Glutamatergic neuron (in vitro differentiated cells): ENCODE data around the gene DDX51. TPM values are rescaled to one million over a fixed set of nuclear protein-coding genes. Genes with fewer than 3 reads are reported as not detected.

Experiments used
- DNase-seq: peaks from one replicate; pipeline ENCODE4 v3.0.0; 2022
- H3K27ac Mint-ChIP-seq: one replicate; pipeline ENCODE4 v1.8.0; 2020; ENCODE audit warnings: mild to moderate bottlenecking, mixed read lengths, inconsistent platforms; ENCODE audit not compliant: unreplicated experiment
- H3K27me3 Mint-ChIP-seq: one replicate; pipeline ENCODE4 v1.8.0; 2020; ENCODE audit warnings: mild to moderate bottlenecking, moderate library complexity, mixed read lengths, inconsistent platforms; ENCODE audit not compliant: unreplicated experiment
- H3K36me3 Mint-ChIP-seq: one replicate; pipeline ENCODE4 v1.8.0; 2020; ENCODE audit warnings: mild to moderate bottlenecking, mixed read lengths, inconsistent platforms; ENCODE audit not compliant: unreplicated experiment
- H3K4me1 Mint-ChIP-seq: one replicate; pipeline ENCODE4 v1.8.0; 2020; ENCODE audit warnings: mild to moderate bottlenecking, low read depth, mixed read lengths, inconsistent platforms; ENCODE audit not compliant: unreplicated experiment
- H3K4me3 Mint-ChIP-seq: one replicate; pipeline ENCODE4 v1.8.0; 2020; ENCODE audit warnings: mild to moderate bottlenecking, mixed read lengths, inconsistent platforms; ENCODE audit not compliant: unreplicated experiment
- H3K9me3 Mint-ChIP-seq: one replicate; pipeline ENCODE4 v1.8.0; 2020; ENCODE audit warnings: mild to moderate bottlenecking, moderate library complexity, mixed read lengths, inconsistent platforms; ENCODE audit not compliant: unreplicated experiment
- CTCF ChIP-seq: fragments of 200-600 bp; sonication (generic); IDR thresholded peaks from one replicate; pipeline ENCODE4 v1.5.0; 2021; ENCODE audit not compliant: partially characterized antibody, unreplicated experiment
- total RNA-seq: library from RNA; stranded (reverse); fragmentation: NEBNext Ultra II Directional; extraction: Animal tissue kit (Norgen Biotek cat#: 25700); gene quantifications from one replicate; pipeline ENCODE4 v1.2.1, GENCODE V29; 2021; ENCODE audit not compliant: unreplicated experiment

DDX51 gene
- total RNA-seq, 1 donor from 2014 or later: 24.9 TPM

GRCh38 chr12:132141976-132142678 is 2.0 kb downstream of the DDX51 start:
- TF ChIP-seq CTCF: no peak
- DNase-seq: no peak
- Mint-ChIP-seq H3K27ac (no peak overlapping the region), H3K4me3 (no peak overlapping the region), H3K9me3 (peaks cover 18% of the 10 kb centered on the region), H3K36me3 (no peaks in the 10 kb centered on the region), H3K27me3 (peaks cover 22% of the 10 kb centered on the region), H3K4me1 (peaks cover 5% of the 10 kb centered on the region)

- DNase-seq: no peak
- no peak overlapping the region for H3K4me3 Mint-ChIP-seq
- peaks cover 21% of the 10 kb centered on the region for H3K9me3 Mint-ChIP-seq
These were observed 2.9 kb downstream of the DDX51 start for GRCh38 chr12:132140918-132141841.

GRCh38 chr12:132140501-132140900 is 3.6 kb downstream of the DDX51 start:
- Mint-ChIP-seq H3K27me3 (peaks cover 14% of the 10 kb centered on the region), H3K4me3 (no peak overlapping the region), H3K27ac (no peak overlapping the region), H3K9me3 (peaks cover 18% of the 10 kb centered on the region), H3K4me1 (peaks cover 2% of the 10 kb centered on the region), H3K36me3 (no peaks in the 10 kb centered on the region)
- no peak for DNase-seq
- TF ChIP-seq CTCF: no peak

More at GRCh38 chr12:132140918-132141841, 2.9 kb downstream of the DDX51 start:
- peaks cover 17% of the 10 kb centered on the region for H3K27me3 Mint-ChIP-seq
- H3K27ac Mint-ChIP-seq: no peak overlapping the region
- no peaks in the 10 kb centered on the region for H3K36me3 Mint-ChIP-seq
- no peak for TF ChIP-seq CTCF
- peaks cover 4% of the 10 kb centered on the region for H3K4me1 Mint-ChIP-seq

- H3K9me3 Mint-ChIP-seq: peaks cover 15% of the 10 kb centered on the region
- H3K4me1 Mint-ChIP-seq: peaks cover 2% of the 10 kb centered on the region
- H3K27me3 Mint-ChIP-seq: peaks cover 12% of the 10 kb centered on the region
- no peak overlapping the region for H3K4me3 Mint-ChIP-seq
- DNase-seq: no peak
- TF ChIP-seq CTCF: no peak
- peak overlapping the region; percentile 43 for H3K27ac Mint-ChIP-seq
- no peaks in the 10 kb centered on the region for H3K36me3 Mint-ChIP-seq
These were observed 4.2 kb downstream of the DDX51 start for GRCh38 chr12:132139912-132140311.
